ENCODE measurements around the gene KSR2. TPM values are rescaled to one million over a fixed set of nuclear protein-coding genes. Genes with fewer than 3 reads are reported as not detected.

Gene KSR2
- total RNA-seq, 4 donors from 2014 or later, result 1.2 to 11.0 (median 2.2) TPM

DNA sequence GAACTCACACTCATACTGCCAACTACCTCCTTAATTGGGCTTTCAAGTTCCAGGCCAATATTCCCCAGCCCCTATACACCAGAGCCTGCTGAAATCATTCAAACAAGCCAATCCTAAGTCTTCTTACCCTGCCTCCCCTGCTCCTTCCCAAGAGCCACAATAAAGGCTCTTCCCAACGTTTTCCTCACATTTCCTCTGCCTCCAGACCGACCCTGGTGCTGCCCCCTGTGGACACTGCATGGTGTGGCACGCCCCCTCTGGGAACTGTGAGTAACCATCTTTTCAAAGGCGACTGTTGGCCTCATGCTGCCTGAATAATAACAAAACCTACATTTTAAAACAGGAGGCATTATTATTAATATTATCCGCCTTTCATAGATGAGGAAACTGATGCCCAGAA lies 495.8 kb downstream of the KSR2 start:
- Histone ChIP-seq H3K27ac (no peak overlapping the region), H3K4me1 (no peaks in the 10 kb centered on the region), H3K4me3 (replicated peaks in 1 of 3) (no peak overlapping the region), H3K36me3 (no peaks in the 10 kb centered on the region), H3K9me3 (no peaks in the 10 kb centered on the region), H3K27me3 (no peaks in the 10 kb centered on the region)
- peak; percentile 30 to 49 for DNase-seq
- 45 to 48% methylated on average over 5 of the region's 5 CpGs for WGBS, 2 donors
- intact Hi-C loops (cut with DNase I), result no loop called here
- TF ChIP-seq, protein P1, sequence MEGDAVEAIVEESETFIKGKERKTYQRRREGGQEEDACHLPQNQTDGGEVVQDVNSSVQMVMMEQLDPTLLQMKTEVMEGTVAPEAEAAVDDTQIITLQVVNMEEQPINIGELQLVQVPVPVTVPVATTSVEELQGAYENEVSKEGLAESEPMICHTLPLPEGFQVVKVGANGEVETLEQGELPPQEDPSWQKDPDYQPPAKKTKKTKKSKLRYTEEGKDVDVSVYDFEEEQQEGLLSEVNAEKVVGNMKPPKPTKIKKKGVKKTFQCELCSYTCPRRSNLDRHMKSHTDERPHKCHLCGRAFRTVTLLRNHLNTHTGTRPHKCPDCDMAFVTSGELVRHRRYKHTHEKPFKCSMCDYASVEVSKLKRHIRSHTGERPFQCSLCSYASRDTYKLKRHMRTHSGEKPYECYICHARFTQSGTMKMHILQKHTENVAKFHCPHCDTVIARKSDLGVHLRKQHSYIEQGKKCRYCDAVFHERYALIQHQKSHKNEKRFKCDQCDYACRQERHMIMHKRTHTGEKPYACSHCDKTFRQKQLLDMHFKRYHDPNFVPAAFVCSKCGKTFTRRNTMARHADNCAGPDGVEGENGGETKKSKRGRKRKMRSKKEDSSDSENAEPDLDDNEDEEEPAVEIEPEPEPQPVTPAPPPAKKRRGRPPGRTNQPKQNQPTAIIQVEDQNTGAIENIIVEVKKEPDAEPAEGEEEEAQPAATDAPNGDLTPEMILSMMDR (IDR thresholded peaks at IDR 0.05), result peak in 4 of 6 experiments; percentile 16 to 51 (median 40)
- TF ChIP-seq POLR2A (IDR thresholded peaks at IDR 0.05), result no peak

GRCh38 chr12:117470804-117471203 lies 498.0 kb downstream of the KSR2 start:
- Histone ChIP-seq H3K9me3 (no peaks in the 10 kb centered on the region), H3K36me3 (no peaks in the 10 kb centered on the region), H3K27ac (no peak overlapping the region), H3K27me3 (no peaks in the 10 kb centered on the region), H3K4me1 (no peaks in the 10 kb centered on the region), H3K4me3 (replicated peaks in 1 of 3) (no peak overlapping the region)
- no peak for DNase-seq
- TF ChIP-seq, protein P1 (IDR thresholded peaks at IDR 0.05), result peak in 1 of 6 experiments; percentile 21
- TF ChIP-seq POLR2A (IDR thresholded peaks at IDR 0.05), result no peak
- intact Hi-C loops (cut with DNase I), result no loop called here
- 59 to 61% methylated on average over 2 of the region's 2 CpGs for WGBS, 2 donors

GRCh38 chr12:117469883-117470483 lies 498.8 kb downstream of the KSR2 start:
- WGBS, 2 donors, result 86 to 94% methylated on average over 4 of the region's 4 CpGs
- TF ChIP-seq, protein P1 (IDR thresholded peaks at IDR 0.05), result no peak
- no peak for TF ChIP-seq POLR2A (IDR thresholded peaks at IDR 0.05)
- DNase-seq, result no peak
- no peaks in the 10 kb centered on the region for H3K4me1 ChIP-seq
- no peak overlapping the region for H3K27ac ChIP-seq
- no peaks in the 10 kb centered on the region for H3K9me3 ChIP-seq
- H3K4me3 ChIP-seq (replicated peaks in 1 of 3), result no peak overlapping the region
- H3K27me3 ChIP-seq, result no peaks in the 10 kb centered on the region
- no peaks in the 10 kb centered on the region for H3K36me3 ChIP-seq
- intact Hi-C loops (cut with DNase I), result no loop called here

DNA sequence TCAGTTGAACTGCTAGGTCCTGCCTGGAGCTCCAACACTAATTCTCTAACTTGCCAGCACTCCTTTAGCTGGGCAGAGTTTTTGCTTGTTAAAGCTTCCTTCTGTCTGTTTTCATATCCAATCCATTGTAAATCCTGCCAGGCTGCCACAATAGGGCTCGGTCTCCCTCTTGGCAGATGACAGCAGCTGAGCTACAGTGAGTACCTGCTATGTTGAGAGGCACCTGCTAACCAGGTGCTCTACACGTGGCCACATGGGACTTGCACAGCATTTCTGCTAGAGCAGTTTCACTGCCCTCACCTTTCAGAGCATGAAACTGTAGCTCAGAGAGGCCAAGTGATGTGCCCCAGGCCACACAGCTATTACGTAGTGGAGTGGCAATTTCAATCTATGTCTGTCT lies 500.8 kb downstream of the KSR2 start:
- WGBS, 2 donors, result 33 to 39% methylated on average over 3 of the region's 3 CpGs
- Histone ChIP-seq H3K27ac (peak overlapping the region in 1 of 3 donors; percentile 11), H3K9me3 (no peaks in the 10 kb centered on the region), H3K4me3 (replicated peaks in 1 of 3) (no peak overlapping the region), H3K27me3 (no peaks in the 10 kb centered on the region), H3K4me1 (no peaks in the 10 kb centered on the region), H3K36me3 (no peaks in the 10 kb centered on the region)
- intact Hi-C loops (cut with DNase I), result no loop called here
- TF ChIP-seq POLR2A (IDR thresholded peaks at IDR 0.05), result no peak
- TF ChIP-seq, protein P1 (IDR thresholded peaks at IDR 0.05), result no peak
- peak; percentile 85 to 86 for DNase-seq

- no peaks in the 10 kb centered on the region for H3K9me3 ChIP-seq
- no peak for DNase-seq
- H3K4me3 ChIP-seq (replicated peaks in 1 of 3), result no peak overlapping the region
- H3K36me3 ChIP-seq, result no peaks in the 10 kb centered on the region
- no peaks in the 10 kb centered on the region for H3K4me1 ChIP-seq
- H3K27ac ChIP-seq, result no peak overlapping the region
- intact Hi-C loops (cut with DNase I), result no loop called here
- H3K27me3 ChIP-seq, result no peaks in the 10 kb centered on the region
- TF ChIP-seq, protein P1 (IDR thresholded peaks at IDR 0.05), result no peak
- TF ChIP-seq POLR2A (IDR thresholded peaks at IDR 0.05), result no peak
Measured at GRCh38 chr12:117467588-117467987, 501.2 kb downstream of the KSR2 start.
